GM12878 (cell line): ENCODE results near the gene MLLT3. TPM values are rescaled to one million over a fixed set of nuclear protein-coding genes. Genes with fewer than 3 reads are reported as not detected.

Experiments used
- ATAC-seq: fragments of 200-7000 bp; cut with Tn5 transposase; 3 replicates; pipeline ENCODE4 v1.9.1; 2020; ENCODE audit warnings: mild to moderate bottlenecking, moderate library complexity
- BruUV-seq: library from RNA; stranded (reverse); fragments of 400-500 nt; replicated peaks from 2 replicates; lab custom pipeline; 2021; lab: Mats Ljungman, UMichigan
- CTCF ChIA-PET: fragments of 300-600 bp; sonication (Branson Sonifier 250); formaldehyde crosslinking; extraction: SDS; loops from one replicate; lab custom pipeline; 2021; ENCODE audit warnings: inconsistent platforms; lab: Yijun Ruan, JAX
- POLR2A ChIA-PET: fragments of 350-600 bp; formaldehyde crosslinking; extraction: SDS; loops from one replicate; lab custom pipeline; 2021; ENCODE audit warnings: inconsistent platforms; lab: Charles Lee
- RAD21 ChIA-PET: fragments of 300-600 bp; sonication (Branson Sonifier 250); formaldehyde crosslinking; loops from one replicate; lab custom pipeline; 2023; ENCODE audit warnings: antibody characterized with exemption; ENCODE audit not compliant: unreplicated experiment; lab: Charles Lee
- SMC1A ChIA-PET: fragments of 300-600 bp; sonication (Branson Sonifier 250); formaldehyde crosslinking; loops from one replicate; lab custom pipeline; 2023; ENCODE audit not compliant: unreplicated experiment, uncharacterized antibody; lab: Charles Lee
- DNase-seq: peaks from one replicate; pipeline ENCODE4 v3.0.0-alpha.2; 2011; ENCODE audit warnings: low read depth, low spot score
- FAIRE-seq: peaks from 3 replicates; lab custom pipeline; 2011; peaks lifted over from hg19 to GRCh38; lab: Jason Lieb, UNC
- H2AFZ ChIP-seq: 2 replicates; pipeline ENCODE4 v1.6.0; 2011; ENCODE audit warnings: low read depth, low read length, control low read depth; ENCODE audit not compliant: control insufficient read depth
- H3K27ac ChIP-seq: 2 replicates; pipeline ENCODE4 v1.5.1; 2011; ENCODE audit warnings: control low read depth; ENCODE audit not compliant: control insufficient read depth, insufficient read depth
- H3K27me3 ChIP-seq, 2 experiments: replicated peaks in 1 of 2; 2 replicates each; pipeline versions ENCODE4 v1.6.0 to v1.6.1; 2011; ENCODE audit warnings: low read length in 1 of 2; ENCODE audit not compliant: control insufficient read depth in 2 of 2, insufficient read depth in 2 of 2
- H3K36me3 ChIP-seq, 2 experiments: 2 replicates each; pipeline ENCODE4 v1.5.1; 2011; ENCODE audit warnings: low read length in 1 of 2; ENCODE audit not compliant: control insufficient read depth in 2 of 2, insufficient read depth in 2 of 2
- H3K4me1 ChIP-seq: 2 replicates; pipeline ENCODE4 v1.6.1; 2011; ENCODE audit warnings: mild to moderate bottlenecking, low read length, moderate library complexity, mixed read lengths; ENCODE audit not compliant: control insufficient read depth, insufficient read depth
- H3K4me2 ChIP-seq: 2 replicates; pipeline ENCODE4 v1.6.0; 2011; ENCODE audit warnings: control low read depth; ENCODE audit not compliant: control insufficient read depth, insufficient read depth
- H3K4me3 ChIP-seq: fragments of 200-600 bp; sonication (generic); 2 replicates; pipeline ENCODE4 v1.5.1; 2016
- H3K79me2 ChIP-seq: 2 replicates; pipeline ENCODE4 v1.6.0; 2011; ENCODE audit warnings: low read length; ENCODE audit not compliant: control insufficient read depth, insufficient read depth
- H3K9ac ChIP-seq: 2 replicates; pipeline ENCODE4 v1.8.0; 2011; ENCODE audit warnings: low read length, control low read depth, mixed read lengths; ENCODE audit not compliant: control insufficient read depth, insufficient read depth
- H3K9me3 ChIP-seq: replicated peaks from 3 replicates; pipeline ENCODE4 v1.5.1; 2011; ENCODE audit warnings: mild to moderate bottlenecking, low read length; ENCODE audit not compliant: control insufficient read depth, insufficient read depth
- H4K20me1 ChIP-seq: 2 replicates; pipeline ENCODE4 v1.6.0; 2011; ENCODE audit not compliant: control insufficient read depth, insufficient read depth
- EGR1 ChIP-seq, 2 experiments: IDR thresholded peaks; 1 replicate in 1 of 2; 2 replicates in 1 of 2; pipeline ENCODE4 v1.6.1; 2011 to 2012; ENCODE audit warnings: low read depth in 2 of 2, low read length in 2 of 2, borderline replicate concordance in 1 of 2, mild to moderate bottlenecking in 1 of 2, moderate library complexity in 1 of 2
- ESRRA ChIP-seq: IDR thresholded peaks from 2 replicates; pipeline ENCODE4 v1.6.1; 2012; ENCODE audit warnings: mild to moderate bottlenecking, low read length, improper control_type of control experiment
- FOXK2 ChIP-seq: fragments of 450-650 bp; IDR thresholded peaks from 2 replicates; pipeline ENCODE4 v1.6.1; 2017; ENCODE audit warnings: mild to moderate bottlenecking, moderate library complexity
- KDM1A ChIP-seq: fragments of 200-600 bp; sonication (generic); IDR thresholded peaks from 2 replicates; pipeline ENCODE4 v1.6.1; 2016; ENCODE audit warnings: borderline replicate concordance
- NR2C2 ChIP-seq: IDR thresholded peaks from 2 replicates; pipeline ENCODE4 v1.6.1; 2011; ENCODE audit warnings: borderline replicate concordance, low read depth; ENCODE audit not compliant: control insufficient read depth, insufficient read length
- RFX5 ChIP-seq: IDR thresholded peaks from 2 replicates; pipeline ENCODE4 v1.6.1; 2011; ENCODE audit warnings: low read depth, low read length, improper control_type of control experiment
- RUNX3 ChIP-seq: IDR thresholded peaks from 2 replicates; pipeline ENCODE4 v1.6.1; 2012; ENCODE audit warnings: low read length, inconsistent platforms
- WGBS: methylation state at CpG from one replicate; pipeline ENCODE4 v1.1.6; 2016; ENCODE audit warnings: low lambda C conversion rate; ENCODE audit not compliant: insufficient replicate concordance, insufficient coverage; ENCODE audit errors: missing lambda C conversion rate; 5-methylcytosine and 5-hydroxymethylcytosine counted together
- in situ Hi-C: fragments of 300-500 bp; cut with MboI; formaldehyde crosslinking; loops from 9 replicates; pipeline ENCODE4 v1.14.3; 2018; ENCODE audit warnings: mixed read lengths
- intact Hi-C: fragments of 100-400 bp; cut with micrococcal nuclease; formaldehyde crosslinking; loops from one replicate; pipeline ENCODE4 v1.14.2; 2022; ENCODE audit not compliant: unreplicated experiment
- polyA plus RNA-seq, 11 experiments: library from polyadenylated mRNA; depleted of rRNA in 4 of 11; unstranded in 6 of 11; stranded (reverse) in 5 of 11; fragments of >200 nt; fragmentation: Nextera tagmentation in 4 of 11; fragmentation: Illumina TruSeq in 1 of 11; extraction: Ambion mirVana in 4 of 11; extraction: Trizol in 1 of 11; gene quantifications; 1 replicate in 1 of 11; 2 replicates in 10 of 11; pipeline versions ENCODE4 v1.2.1 to v1.2.3, GENCODE V29; 2011 to 2016; ENCODE audit warnings: inconsistent platforms in 2 of 11, missing spikeins in 2 of 11, low read depth in 1 of 11
- total RNA-seq, 4 experiments: library from RNA; depleted of rRNA in 3 of 4; stranded (reverse); fragments of >200 nt in 3 of 4; fragmentation: Illumina TruSeq in 1 of 4; extraction: Trizol in 1 of 4; gene quantifications; 2 replicates each; pipeline versions ENCODE4 v1.2.1 to v1.2.3, GENCODE V29; 2013 to 2021
- TF ChIP-seq, protein P1 (sequence below): fragments of 450-650 bp; IDR thresholded peaks from 2 replicates; pipeline ENCODE4 v1.6.1; 2017; ENCODE audit warnings: borderline replicate concordance

MLLT3 gene
- total and polyA plus RNA-seq, 10 of the 15 experiments (the other 5 are each of a cell fraction or from before 2014, with no cell fraction given): 17.7 to 72.3 (median 35.6) TPM

DNA sequence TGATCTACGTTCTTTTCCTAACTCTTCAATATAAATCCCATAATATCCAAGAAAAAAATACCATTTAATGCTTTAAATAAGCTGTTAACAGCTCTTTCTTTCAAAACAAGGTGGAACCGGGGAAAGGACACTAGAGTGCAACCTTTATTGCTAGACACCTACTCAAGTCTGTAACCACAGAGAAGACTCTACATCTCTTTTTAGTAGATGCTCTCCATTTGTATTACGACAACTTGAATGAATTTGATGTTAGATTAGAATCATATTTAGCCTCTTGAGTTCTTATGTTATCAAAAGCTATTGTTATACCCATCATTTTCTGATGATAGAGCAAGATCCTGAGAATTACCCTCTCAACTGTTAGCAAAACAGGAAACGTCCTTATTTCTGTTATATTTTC lies 246.3 kb downstream of the MLLT3 start:
- Histone ChIP-seq H3K79me2 (no peaks in the 10 kb centered on the region), H3K27ac (peak overlapping the region; percentile 22; the same call in 1 of the 2 replicates), H3K9me3 (no peaks in the 10 kb centered on the region), H3K27me3 (no peaks in the 10 kb centered on the region), H2AFZ (no peak overlapping the region), H3K9ac (no peak overlapping the region), H3K4me2 (peak overlapping the region; percentile 75), H3K36me3 (no peaks in the 10 kb centered on the region; a peak in 1 of 4 replicates), H3K4me1 (peaks cover 4% of the 10 kb centered on the region; the same call in 1 of the 2 replicates), H3K4me3 (no peak overlapping the region), H4K20me1 (no peaks in the 10 kb centered on the region)
- 71% methylated on average over 4 of the region's 4 CpGs for WGBS
- intact Hi-C loops: no loop called here
- CTCF ChIA-PET: no interaction called here
- DNase-seq (no peak), ATAC-seq (no peak), FAIRE-seq (no peak)
- TF ChIP-seq RUNX3: peak; percentile 69
- no peak for TF ChIP-seq ESRRA
- in situ Hi-C loops: no loop called here
- SMC1A ChIA-PET: interaction anchor here (1.2 to 1.5 kb wide), 2 partner anchors 16 to 263 kb away, joined by 3 to 4 read pairs; no protein-coding TSS in a partner anchor
- RAD21 ChIA-PET: interaction anchor here (0.7 to 1.0 kb wide), 2 partner anchors 178 to 262 kb away, joined by 3 to 4 read pairs; no protein-coding TSS in a partner anchor
- BruUV-seq: no TSS peak
- POLR2A ChIA-PET: no interaction called here

DNA sequence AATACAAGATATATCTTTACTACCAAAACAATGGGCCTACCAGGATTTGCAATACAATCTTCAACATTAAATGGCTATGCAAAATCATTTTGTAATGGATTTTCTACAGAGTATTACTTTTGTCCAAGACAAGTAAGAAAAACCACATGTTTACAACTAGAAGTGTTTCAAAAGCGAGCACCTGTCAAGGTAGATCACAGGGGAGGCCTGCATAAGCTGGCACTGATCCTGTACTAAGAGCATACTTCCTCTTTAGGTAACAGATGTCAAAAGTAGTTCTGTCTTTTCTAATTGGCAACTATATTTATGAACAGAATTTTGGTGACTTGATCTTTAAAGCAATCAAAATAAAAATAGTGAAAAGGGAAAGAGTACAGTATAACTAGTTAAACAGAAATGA lies 249.0 kb downstream of the MLLT3 start:
- intact Hi-C loops (no loop called here), in situ Hi-C loops (loop anchor here (25.0 kb wide), 1 partner anchor 739 kb away; no protein-coding TSS in a partner anchor)
- Histone ChIP-seq H3K4me3 (no peak overlapping the region), H4K20me1 (no peaks in the 10 kb centered on the region), H3K36me3 (no peaks in the 10 kb centered on the region; a peak in 1 of 4 replicates), H2AFZ (no peak overlapping the region), H3K4me2 (no peak overlapping the region), H3K9ac (no peak overlapping the region), H3K4me1 (peaks cover 4% of the 10 kb centered on the region; the same call in 1 of the 2 replicates), H3K27ac (no peak overlapping the region), H3K79me2 (no peaks in the 10 kb centered on the region; the same call in 1 of the 2 replicates), H3K27me3 (no peaks in the 10 kb centered on the region), H3K9me3 (no peaks in the 10 kb centered on the region)
- ChIA-PET CTCF (no interaction called here), POLR2A (interaction anchor here (1.1 kb wide), 1 partner anchor 20 kb away, joined by 3 read pairs; no protein-coding TSS in a partner anchor), RAD21 (interaction anchor here (0.6 to 1.8 kb wide), 3 partner anchors 18 to 568 kb away, joined by 3 to 4 read pairs (median 3); no protein-coding TSS in a partner anchor), SMC1A (interaction anchor here (1.3 kb wide), 1 partner anchor 245 kb away, joined by 3 read pairs; no protein-coding TSS in a partner anchor)
- DNase-seq: no peak
- BruUV-seq: no TSS peak
- 96% methylated on average over 1 of the region's 1 CpG for WGBS
- FAIRE-seq: no peak
- TF ChIP-seq NR2C2 (no peak), EGR1 (IDR thresholded peaks at IDR 0.05; ENCODE audit: borderline replicate concordance in 1 of 2, low read depth in 2 of 2, low read length in 2 of 2) (no peak), KDM1A (no peak), RFX5 (no peak), FOXK2 (no peak), RUNX3 (0 out of 2 replicates have a peak, but pooled peaks have one; percentile 5)
- TF ChIP-seq, protein P1, sequence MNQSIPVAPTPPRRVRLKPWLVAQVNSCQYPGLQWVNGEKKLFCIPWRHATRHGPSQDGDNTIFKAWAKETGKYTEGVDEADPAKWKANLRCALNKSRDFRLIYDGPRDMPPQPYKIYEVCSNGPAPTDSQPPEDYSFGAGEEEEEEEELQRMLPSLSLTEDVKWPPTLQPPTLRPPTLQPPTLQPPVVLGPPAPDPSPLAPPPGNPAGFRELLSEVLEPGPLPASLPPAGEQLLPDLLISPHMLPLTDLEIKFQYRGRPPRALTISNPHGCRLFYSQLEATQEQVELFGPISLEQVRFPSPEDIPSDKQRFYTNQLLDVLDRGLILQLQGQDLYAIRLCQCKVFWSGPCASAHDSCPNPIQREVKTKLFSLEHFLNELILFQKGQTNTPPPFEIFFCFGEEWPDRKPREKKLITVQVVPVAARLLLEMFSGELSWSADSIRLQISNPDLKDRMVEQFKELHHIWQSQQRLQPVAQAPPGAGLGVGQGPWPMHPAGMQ: no peak
- 0 out of 3 replicates have a peak, but pooled peaks have one; percentile 21 for ATAC-seq
